VCaP (cell line): ENCODE data around the gene KXD1.

Experiments used
- H3K27ac ChIP-seq: fragments of 450-650 bp; 2 replicates; pipeline ENCODE4 v1.5.1; 2017
- CTCF ChIP-seq: fragments of 450-650 bp; conservative IDR thresholded peaks from 2 replicates; pipeline ENCODE4 v1.5.1; 2017; ENCODE audit warnings: mild to moderate bottlenecking, moderate library complexity

The KXD1 gene

GRCh38 chr19:18551631-18552030 is 6.0 kb upstream of the KXD1 start:
- H3K27ac ChIP-seq: peak overlapping the region; percentile 13; the same call in 1 of the 2 replicates
- no peak for TF ChIP-seq CTCF

- TF ChIP-seq CTCF: no peak
These were observed 509 bp downstream of the KXD1 start for GRCh38 chr19:18558202-18558555.

GRCh38 chr19:18558604-18559003 is 934 bp downstream of the KXD1 start:
- H3K27ac ChIP-seq: peak overlapping the region; percentile 83
- no peak for TF ChIP-seq CTCF

More at GRCh38 chr19:18558202-18558555, 509 bp downstream of the KXD1 start:
- peak overlapping the region; percentile 83 for H3K27ac ChIP-seq

GRCh38 chr19:18559685-18560084 is 2.0 kb downstream of the KXD1 start:
- H3K27ac ChIP-seq: no peak overlapping the region; the same call in 1 of the 2 replicates
- no peak for TF ChIP-seq CTCF

GRCh38 chr19:18562086-18562485 is 4.4 kb downstream of the KXD1 start:
- TF ChIP-seq CTCF: no peak
- peak overlapping the region; percentile 59 for H3K27ac ChIP-seq

GRCh38 chr19:18566953-18567352 is 9.3 kb downstream of the KXD1 start:
- no peak overlapping the region for H3K27ac ChIP-seq
- TF ChIP-seq CTCF: no peak

GRCh38 chr19:18568367-18568766 is 10.7 kb downstream of the KXD1 start:
- H3K27ac ChIP-seq: no peak overlapping the region
- no peak for TF ChIP-seq CTCF
